Mucosa of descending colon (tissue), 3 donors: ENCODE data around the gene ZNF462. TPM values are rescaled to one million over a fixed set of nuclear protein-coding genes. Genes with fewer than 3 reads are reported as not detected.

ENCODE experiments used
- ATAC-seq: fragments of 200-7000 bp; cut with Tn5 transposase; one replicate; pipeline ENCODE4 v1.9.1; 2020; ENCODE audit warnings: mild to moderate bottlenecking, moderate library complexity
- DNase-seq, 3 donors: peaks; one replicate each; pipeline ENCODE4 v3.0.0-alpha.2; 2020
- H3K36me3 ChIP-seq: fragments of 200-600 bp; one replicate; pipeline ENCODE4 v1.8.0; 2021; ENCODE audit warnings: low read depth, mild to moderate bottlenecking
- H3K4me1 ChIP-seq: fragments of 200-600 bp; one replicate; pipeline ENCODE4 v1.8.0; 2021; ENCODE audit warnings: low read depth, mild to moderate bottlenecking
- H3K4me3 ChIP-seq: fragments of 200-600 bp; one replicate; pipeline ENCODE4 v1.8.0; 2021; ENCODE audit warnings: mild to moderate bottlenecking
- H3K9me3 ChIP-seq: fragments of 200-600 bp; one replicate; pipeline ENCODE4 v1.8.0; 2021; ENCODE audit warnings: mild to moderate bottlenecking
- CTCF ChIP-seq: fragments of 200-600 bp; IDR thresholded peaks from one replicate; pipeline ENCODE4 v1.8.0; 2022; ENCODE audit warnings: antibody characterized with exemption, mild to moderate bottlenecking
- intact Hi-C, 2 donors: fragments of 100-400 bp; cut with DNase I in 1 of 2; cut with micrococcal nuclease in 1 of 2; formaldehyde crosslinking; loops; one replicate each; pipeline versions ENCODE4 v1.11.0 to v1.11.1; 2022; cut with DNase I, micrococcal nuclease
- total RNA-seq, 3 donors: library from RNA; stranded (reverse); fragmentation: NEBNext Ultra II Directional in 2 of 3; extraction: Animal tissue kit (Norgen Biotek cat#: 25700) in 2 of 3; gene quantifications; one replicate each; pipeline versions ENCODE4 v1.2.1 to v1.2.4, GENCODE V29; 2021 to 2023
- donor health status: DM: no; HTN: no; CAD: no; lungs with moderate emphysema.
- donor health status: DM: no; HTN: no; CAD: no.
- donor health status: DM: no; HTN: yes; CAD: no.

The ZNF462 gene
- total RNA-seq, 3 donors from 2014 or later = 34.8 to 54.7 (median 48.7) TPM

- peaks cover 21% of the 10 kb centered on the region for H3K4me1 ChIP-seq
- peak; percentile 94 for ATAC-seq
- H3K4me3 ChIP-seq = no peak overlapping the region
- H3K36me3 ChIP-seq = no peaks in the 10 kb centered on the region
- no peak for TF ChIP-seq CTCF
- intact Hi-C loops = loop anchor here in 1 of 2 donors (5.0 kb wide), 1 partner anchor 58 kb away; the partner anchor contains the start of gene ZNF462
- DNase-seq = peak in 2 of 3 donors; percentile 46 to 81
- H3K9me3 ChIP-seq = no peaks in the 10 kb centered on the region
These were observed 57.8 kb downstream of the ZNF462 start for GRCh38 chr9:106920701-106921283.

DNA sequence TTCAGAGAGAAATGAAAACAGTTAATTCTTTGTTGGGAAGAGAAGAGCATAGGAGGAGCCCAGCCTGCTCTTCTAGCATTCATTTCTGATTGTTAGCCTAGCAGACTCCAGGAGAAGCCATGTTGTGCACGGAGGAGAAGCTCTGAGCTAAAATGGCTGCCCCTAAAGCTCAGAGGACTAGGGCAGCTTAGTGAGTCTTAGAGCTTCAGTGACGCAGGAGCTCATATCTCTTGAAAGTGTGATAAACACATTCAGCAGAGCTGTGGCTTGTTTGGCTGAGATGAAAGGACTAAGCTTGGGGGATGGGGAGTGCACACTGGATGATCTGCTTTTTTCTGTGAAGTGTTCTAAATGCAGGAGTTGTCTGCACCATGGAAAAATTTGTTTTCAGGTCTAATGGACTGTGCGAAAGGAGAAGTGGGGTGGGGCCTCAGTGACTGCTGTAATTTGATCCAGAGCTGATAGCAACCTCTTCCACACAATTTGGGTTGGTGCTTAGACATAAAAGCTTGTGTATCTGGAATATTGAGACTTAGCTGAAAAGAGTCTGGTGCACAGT lies 58.5 kb downstream of the ZNF462 start:
- ATAC-seq = peak; percentile 80
- H3K4me3 ChIP-seq = no peak overlapping the region
- no peaks in the 10 kb centered on the region for H3K36me3 ChIP-seq
- intact Hi-C loops = loop anchor here in 1 of 2 donors (5.0 kb wide), 1 partner anchor 59 kb away; the partner anchor contains the start of gene ZNF462
- H3K9me3 ChIP-seq = no peaks in the 10 kb centered on the region
- peaks cover 20% of the 10 kb centered on the region for H3K4me1 ChIP-seq
- no peak for TF ChIP-seq CTCF
- DNase-seq = peak in 1 of 3 donors; percentile 61

DNA sequence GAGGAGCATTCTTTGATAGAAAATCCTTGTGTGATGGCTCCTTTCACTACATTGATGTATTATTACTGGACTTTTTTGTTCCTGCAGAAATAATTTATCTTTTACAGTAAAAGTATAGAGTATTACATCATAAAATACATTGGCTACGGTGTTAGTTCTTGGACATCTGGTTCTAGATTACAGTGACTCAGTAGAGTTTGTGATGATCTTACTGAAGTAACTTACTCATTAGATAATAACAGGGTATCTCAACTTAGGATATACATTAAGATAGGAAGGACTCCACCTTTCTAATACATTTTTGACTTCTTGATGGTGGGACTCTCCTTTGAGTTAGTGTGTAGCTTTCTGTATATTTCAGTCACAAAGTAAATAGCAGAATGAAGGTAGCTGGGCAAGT lies 59.1 kb downstream of the ZNF462 start:
- intact Hi-C loops = loop anchor here in 1 of 2 donors (5.0 kb wide), 1 partner anchor 60 kb away; the partner anchor contains the start of gene ZNF462
- TF ChIP-seq CTCF = no peak
- H3K36me3 ChIP-seq = no peaks in the 10 kb centered on the region
- H3K4me3 ChIP-seq = no peak overlapping the region
- peaks cover 20% of the 10 kb centered on the region for H3K4me1 ChIP-seq
- no peaks in the 10 kb centered on the region for H3K9me3 ChIP-seq
- no peak for ATAC-seq
- DNase-seq = no peak

DNA sequence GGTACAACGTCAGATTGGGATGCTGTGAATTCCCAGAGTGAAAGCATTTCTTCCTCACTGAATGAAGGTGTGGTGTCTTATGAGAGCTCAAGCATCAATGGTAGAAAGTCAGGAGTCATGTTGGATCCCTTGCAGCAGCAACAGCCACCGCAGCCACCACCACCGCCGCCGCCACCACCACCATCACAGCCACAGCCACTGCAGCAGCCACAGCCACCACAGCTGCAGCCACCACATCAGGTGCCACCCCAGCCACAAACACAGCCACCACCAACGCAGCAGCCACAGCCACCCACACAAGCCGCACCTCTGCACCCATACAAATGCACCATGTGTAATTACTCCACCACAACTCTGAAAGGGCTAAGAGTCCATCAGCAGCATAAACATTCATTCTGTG lies 62.4 kb downstream of the ZNF462 start:
- Histone ChIP-seq H3K36me3 (no peaks in the 10 kb centered on the region), H3K4me1 (peaks cover 17% of the 10 kb centered on the region), H3K4me3 (no peak overlapping the region), H3K9me3 (no peaks in the 10 kb centered on the region)
- TF ChIP-seq CTCF = no peak
- ATAC-seq (no peak), DNase-seq (no peak)
- intact Hi-C loops = no loop called here

DNA sequence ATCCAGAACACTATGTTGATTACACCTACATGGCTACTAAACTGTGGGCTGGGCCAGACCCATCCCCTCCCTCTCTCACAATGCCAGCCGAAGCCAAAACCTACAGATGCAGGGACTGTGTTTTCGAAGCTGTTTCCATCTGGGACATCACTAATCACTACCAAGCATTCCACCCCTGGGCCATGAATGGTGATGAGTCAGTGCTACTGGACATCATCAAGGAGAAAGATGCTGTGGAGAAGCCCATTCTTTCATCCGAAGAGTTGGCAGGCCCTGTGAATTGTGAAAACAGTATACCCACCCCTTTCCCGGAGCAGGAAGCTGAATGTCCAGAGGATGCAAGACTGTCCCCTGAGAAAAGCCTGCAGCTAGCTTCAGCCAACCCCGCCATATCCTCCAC lies 65.0 kb downstream of the ZNF462 start:
- no peak for TF ChIP-seq CTCF

More for the DNA sequence above, 65.0 kb downstream of the ZNF462 start:
- Histone ChIP-seq H3K36me3 (no peaks in the 10 kb centered on the region), H3K4me1 (no peaks in the 10 kb centered on the region), H3K4me3 (no peak overlapping the region), H3K9me3 (no peaks in the 10 kb centered on the region)
- no peak for ATAC-seq
- intact Hi-C loops = no loop called here
- DNase-seq = no peak
